H1 (cell line): ENCODE results near the gene ARID3B. TPM values are rescaled to one million over a fixed set of nuclear protein-coding genes. Genes with fewer than 3 reads are reported as not detected.

ENCODE experiments used
- BRCA1 ChIP-seq: IDR thresholded peaks from 2 replicates; pipeline ENCODE4 v1.6.1; 2012; ENCODE audit warnings: low read depth, low read length, improper control_type of control experiment
- CREB1 ChIP-seq: IDR thresholded peaks from 2 replicates; pipeline ENCODE4 v1.6.1; 2012; ENCODE audit warnings: inconsistent platforms
- EGR1 ChIP-seq: IDR thresholded peaks from 2 replicates; pipeline ENCODE4 v1.6.1; 2011; ENCODE audit warnings: low read depth, low read length, borderline replicate concordance
- NRF1 ChIP-seq: IDR thresholded peaks from 2 replicates; pipeline ENCODE4 v1.6.1; 2011; ENCODE audit warnings: mild to moderate bottlenecking, low read depth, low read length, improper control_type of control experiment
- POLR2A ChIP-seq, 2 experiments: IDR thresholded peaks; 1 replicate in 1 of 2; 2 replicates in 1 of 2; pipeline ENCODE4 v1.6.1; 2011; ENCODE audit warnings: low read depth in 2 of 2, low read length in 2 of 2, mild to moderate bottlenecking in 2 of 2; ENCODE audit errors: control extremely low read depth in 1 of 2
- SIN3A ChIP-seq, 2 experiments: IDR thresholded peaks in 1 of 2; conservative IDR thresholded peaks in 1 of 2; 2 replicates each; pipeline ENCODE4 v1.6.1; 2011 to 2012; ENCODE audit warnings: low read length in 2 of 2, improper control_type of control experiment in 1 of 2, low read depth in 1 of 2, mild to moderate bottlenecking in 1 of 2
- SIRT6 ChIP-seq: IDR thresholded peaks from one replicate; pipeline ENCODE4 v1.7.1; 2012; ENCODE audit warnings: low read length, inconsistent platforms
- SP4 ChIP-seq: IDR thresholded peaks from 2 replicates; pipeline ENCODE4 v1.6.1; 2012; ENCODE audit warnings: low read length, inconsistent platforms
- TCF12 ChIP-seq: IDR thresholded peaks from 2 replicates; pipeline ENCODE4 v1.6.1; 2011; ENCODE audit warnings: low read depth, mild to moderate bottlenecking, low read length
- polyA plus RNA-seq, 7 experiments: library from polyadenylated mRNA; depleted of rRNA in 3 of 7; stranded (reverse) in 5 of 7; unstranded in 2 of 7; fragments of >200 nt in 5 of 7; fragments of 200-250 nt in 2 of 7; gene quantifications; 1 replicate in 5 of 7; 2 replicates in 1 of 7; 4 replicates in 1 of 7; pipeline versions ENCODE4 v1.2.1 to v1.2.3, GENCODE V29; 2011 to 2013; ENCODE audit warnings: missing spikeins in 2 of 7, mixed read lengths in 2 of 7
- total RNA-seq: library from RNA; stranded (reverse); fragmentation: NEBNext Ultra II Directional; extraction: Animal tissue kit (Norgen Biotek cat#: 25700); gene quantifications from 2 replicates; pipeline ENCODE4 v1.2.1, GENCODE V29; 2021

Gene ARID3B
- total and polyA plus RNA-seq, 2 of the 8 experiments (the other 6 are each of a cell fraction or from before 2014, with no cell fraction given) = 81.0 to 115 TPM

- TF ChIP-seq NRF1 (no peak), EGR1 (no peak), BRCA1 (no peak), SIN3A (conservative IDR thresholded peaks at IDR 0.05 in 1 of 2, IDR thresholded peaks at IDR 0.05 in 1 of 2; ENCODE audit: low read depth in 1 of 2, low read length in 2 of 2) (peak in 1 of 2 experiments; percentile 65; a peak in 1 of 4 replicates), SIRT6 (no peak), TCF12 (no peak), POLR2A (IDR thresholded peaks at IDR 0.05; ENCODE audit: control extremely low read depth in 1 of 2, low read depth in 2 of 2, low read length in 2 of 2) (no peak; a peak in 1 of 3 replicates), SP4 (peak; percentile 76), CREB1 (0 out of 2 replicates have a peak, but pooled peaks have one; percentile 3)
These were observed 73.9 kb downstream of the ARID3B start (continued) for GRCh38 chr15:74614744-74615507.
